SK-N-SH treated with all-trans-retinoic acid at 6 μM for 48 hours (cell line): Measurements from ENCODE around the gene RHOT2.

Experiments used
- ATAC-seq: fragments of 200-7000 bp; cut with Tn5 transposase; 3 replicates; pipeline ENCODE4 v1.9.1; 2020; ENCODE audit warnings: mild to moderate bottlenecking, moderate library complexity
- ARNTL ChIP-seq: fragments of 450-650 bp; formaldehyde crosslinking; IDR thresholded peaks from 2 replicates; pipeline ENCODE4 v1.5.0; 2020; ENCODE audit warnings: low read depth, mild to moderate bottlenecking, moderate library complexity, borderline replicate concordance
- BACH2 ChIP-seq: fragments of 250-450 bp; sonication (Bioruptor Pico); IDR thresholded peaks from 2 replicates; pipeline ENCODE4 v1.9.0; 2021; ENCODE audit warnings: mild to moderate bottlenecking, borderline replicate concordance
- CREB5 ChIP-seq: fragments of 250-450 bp; sonication (Bioruptor Pico); IDR thresholded peaks from 2 replicates; pipeline ENCODE4 v1.5.1; 2020; ENCODE audit warnings: low read depth, mild to moderate bottlenecking, moderate library complexity
- CSDC2 ChIP-seq: fragments of 250-450 bp; sonication (Bioruptor Pico); IDR thresholded peaks from 2 replicates; pipeline ENCODE4 v1.5.0; 2020; ENCODE audit warnings: mild to moderate bottlenecking, moderate library complexity
- CSRNP3 ChIP-seq: fragments of 250-450 bp; sonication (Bioruptor Pico); IDR thresholded peaks from 2 replicates; pipeline ENCODE4 v1.5.1; 2021; ENCODE audit warnings: mild to moderate bottlenecking, moderate library complexity
- ESRRG ChIP-seq: fragments of 250-450 bp; sonication (Bioruptor Pico); IDR thresholded peaks from 2 replicates; pipeline ENCODE4 v1.6.1; 2021; ENCODE audit warnings: mild to moderate bottlenecking
- GLIS3 ChIP-seq: fragments of 250-450 bp; sonication (Bioruptor Pico); IDR thresholded peaks from 2 replicates; pipeline ENCODE4 v1.5.0; 2020; ENCODE audit warnings: mild to moderate bottlenecking, moderate library complexity
- ISL1 ChIP-seq: fragments of 250-450 bp; sonication (Bioruptor Pico); IDR thresholded peaks from 2 replicates; pipeline ENCODE4 v2.1.2; 2022; ENCODE audit warnings: mild to moderate bottlenecking, moderate library complexity
- OSR1 ChIP-seq: fragments of 250-450 bp; sonication (Bioruptor Pico); IDR thresholded peaks from 2 replicates; pipeline ENCODE4 v1.8.0; 2022; ENCODE audit warnings: moderate library complexity, mild to moderate bottlenecking, inconsistent platforms
- PATZ1 ChIP-seq: fragments of 250-450 bp; sonication (Bioruptor Pico); IDR thresholded peaks from 2 replicates; pipeline ENCODE4 v1.8.0; 2020; ENCODE audit warnings: mild to moderate bottlenecking, moderate library complexity, borderline replicate concordance
- POU6F1 ChIP-seq: fragments of 250-450 bp; sonication (Bioruptor Pico); IDR thresholded peaks from 2 replicates; pipeline ENCODE4 v1.8.0; 2021; ENCODE audit warnings: low read depth, mild to moderate bottlenecking, moderate library complexity, borderline replicate concordance
- PPARA ChIP-seq: fragments of 250-450 bp; sonication (Bioruptor Pico); IDR thresholded peaks from 2 replicates; pipeline ENCODE4 v1.5.0; 2020; ENCODE audit warnings: mild to moderate bottlenecking, borderline replicate concordance
- RARB ChIP-seq: fragments of 250-450 bp; sonication (Bioruptor Pico); IDR thresholded peaks from 2 replicates; pipeline ENCODE4 v1.8.0; 2021; ENCODE audit warnings: mild to moderate bottlenecking, moderate library complexity
- SNAI2 ChIP-seq: fragments of 250-450 bp; sonication (Bioruptor Pico); IDR thresholded peaks from 2 replicates; pipeline ENCODE4 v1.5.0; 2020; ENCODE audit warnings: mild to moderate bottlenecking, moderate library complexity
- TCF4 ChIP-seq: fragments of 250-450 bp; sonication (Bioruptor Pico); IDR thresholded peaks from 2 replicates; pipeline ENCODE4 v1.8.0; 2021; ENCODE audit warnings: mild to moderate bottlenecking, moderate library complexity, borderline replicate concordance
- TOX ChIP-seq: fragments of 250-450 bp; sonication (Bioruptor Pico); IDR thresholded peaks from 2 replicates; pipeline ENCODE4 v1.8.0; 2021; ENCODE audit warnings: mild to moderate bottlenecking, moderate library complexity, borderline replicate concordance
- ZC3H10 ChIP-seq: fragments of 250-450 bp; sonication (Bioruptor Pico); IDR thresholded peaks from 2 replicates; pipeline ENCODE4 v1.5.1; 2021; ENCODE audit warnings: mild to moderate bottlenecking, moderate library complexity
- ZFP3 ChIP-seq: fragments of 250-450 bp; sonication (Bioruptor Pico); IDR thresholded peaks from 2 replicates; pipeline ENCODE4 v1.5.0; 2020; ENCODE audit warnings: mild to moderate bottlenecking, moderate library complexity
- ZFP30 ChIP-seq: fragments of 450-650 bp; formaldehyde crosslinking; IDR thresholded peaks from 2 replicates; pipeline ENCODE4 v1.5.0; 2022; ENCODE audit warnings: mild to moderate bottlenecking, moderate library complexity
- ZNF565 ChIP-seq: fragments of 450-650 bp; formaldehyde crosslinking; conservative IDR thresholded peaks from 2 replicates; pipeline ENCODE4 v1.5.0; 2020; ENCODE audit warnings: low read depth, mild to moderate bottlenecking, moderate library complexity
- ZNF70 ChIP-seq: fragments of 450-650 bp; formaldehyde crosslinking; IDR thresholded peaks from 2 replicates; pipeline ENCODE4 v1.5.0; 2020; ENCODE audit warnings: mild to moderate bottlenecking, moderate library complexity
- ZNF8 ChIP-seq: fragments of 450-650 bp; formaldehyde crosslinking; IDR thresholded peaks from 2 replicates; pipeline ENCODE4 v1.5.0; 2020; ENCODE audit warnings: mild to moderate bottlenecking, moderate library complexity

RHOT2 gene

GRCh38 chr16:652454-653305, 15.3 kb upstream of the RHOT2 start:
- ATAC-seq, result no peak
- no peak for TF ChIP-seq OSR1
- no peak for TF ChIP-seq ZFP3
- no peak for TF ChIP-seq ZC3H10 (CRISPR knock-in tag)
- TF ChIP-seq ZNF565, result no peak
- TF ChIP-seq PATZ1 (CRISPR knock-in tag), result no peak
- TF ChIP-seq SNAI2 (CRISPR knock-in tag), result no peak
- no peak for TF ChIP-seq ISL1 (CRISPR knock-in tag)
- TF ChIP-seq ESRRG, result no peak
- TF ChIP-seq ZFP30 (CRISPR knock-in tag), result no peak
- no peak for TF ChIP-seq CREB5 (CRISPR knock-in tag)
- TF ChIP-seq CSRNP3 (CRISPR knock-in tag), result no peak
- TF ChIP-seq RARB (CRISPR knock-in tag), result no peak
- TF ChIP-seq POU6F1 (CRISPR knock-in tag), result no peak
- TF ChIP-seq ZNF70 (CRISPR knock-in tag), result no peak
- TF ChIP-seq BACH2 (CRISPR knock-in tag), result no peak
- TF ChIP-seq TOX (CRISPR knock-in tag), result no peak
- TF ChIP-seq CSDC2 (CRISPR knock-in tag), result no peak
- TF ChIP-seq TCF4 (CRISPR knock-in tag), result no peak
- no peak for TF ChIP-seq ZNF8

- no peak for TF ChIP-seq BACH2 (CRISPR knock-in tag)
- no peak for TF ChIP-seq ZFP30 (CRISPR knock-in tag)
- no peak for TF ChIP-seq CSDC2 (CRISPR knock-in tag)
- no peak for TF ChIP-seq PATZ1 (CRISPR knock-in tag)
- no peak for TF ChIP-seq ARNTL (CRISPR knock-in tag)
- no peak for TF ChIP-seq ISL1 (CRISPR knock-in tag)
- no peak for TF ChIP-seq ZFP3
- TF ChIP-seq TOX (CRISPR knock-in tag), result no peak
- no peak for TF ChIP-seq ESRRG
- no peak for ATAC-seq
Measured at GRCh38 chr16:654034-654433, 13.9 kb upstream of the RHOT2 start.

- TF ChIP-seq PPARA (CRISPR knock-in tag) (no peak), POU6F1 (CRISPR knock-in tag) (no peak), SNAI2 (CRISPR knock-in tag) (no peak), ZFP30 (CRISPR knock-in tag) (no peak), ZC3H10 (CRISPR knock-in tag) (no peak), TCF4 (CRISPR knock-in tag) (no peak), BACH2 (CRISPR knock-in tag) (no peak), GLIS3 (CRISPR knock-in tag) (no peak), ZNF8 (no peak), ISL1 (CRISPR knock-in tag) (no peak), PATZ1 (CRISPR knock-in tag) (no peak), ESRRG (no peak), OSR1 (no peak)
- no peak for ATAC-seq
Measured at GRCh38 chr16:657487-657886, 10.4 kb upstream of the RHOT2 start.
